SH-SY5Y (cell line): ENCODE measurements around the gene CLEC2A.

Experiments
- GATA2 ChIP-seq: IDR thresholded peaks from 2 replicates; pipeline ENCODE4 v1.6.1; 2011; ENCODE audit warnings: mild to moderate bottlenecking, low read depth, low read length
- GATA3 ChIP-seq: IDR thresholded peaks from 2 replicates; pipeline ENCODE4 v1.6.1; 2011; ENCODE audit warnings: low read depth, mild to moderate bottlenecking, low read length, moderate library complexity

GRCh38 chr12:9866860-9867269 lies 65.3 kb downstream of the CLEC2A start:
- no peak for TF ChIP-seq GATA3
- no peak for TF ChIP-seq GATA2
